Stimulated activated CD8-positive, alpha-beta memory T cell treated with anti-CD3 and anti-CD28 coated beads, Interleukin-7, amount 100 ng/mL, for 1 hour (primary cell): ENCODE results near the gene FANCL.
"Not testable (repeated sequence)": the region's sequence is repeated elsewhere in the genome, so short reads cannot be mapped to it uniquely, and the experiment has no call there.

Source experiments
- DNase-seq, 2 donors: peaks; one replicate each; pipeline ENCODE4 v3.0.0-alpha.2; 2020; ENCODE audit warnings: low read depth in 2 of 2

The FANCL gene

DNA sequence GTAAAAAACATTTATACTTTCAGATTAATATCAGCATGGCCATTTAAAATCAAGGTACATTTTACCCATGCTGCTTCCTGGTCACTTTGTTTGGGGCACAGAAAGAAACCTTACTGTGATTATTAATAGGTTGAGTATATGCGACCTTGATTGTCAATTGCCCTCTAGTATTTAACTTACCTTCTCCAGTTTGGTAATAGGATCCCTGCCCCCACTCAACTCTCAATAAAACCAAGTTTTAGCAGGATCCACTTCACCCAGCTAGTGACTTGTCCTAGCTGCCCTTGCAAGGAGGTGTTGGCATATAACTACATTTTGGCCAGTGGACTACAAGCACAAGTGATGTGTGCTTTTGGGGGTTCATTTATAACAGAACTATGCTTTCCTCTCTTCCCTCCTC is 34.3 kb downstream of the FANCL start:
- DNase-seq, result no peak

DNA sequence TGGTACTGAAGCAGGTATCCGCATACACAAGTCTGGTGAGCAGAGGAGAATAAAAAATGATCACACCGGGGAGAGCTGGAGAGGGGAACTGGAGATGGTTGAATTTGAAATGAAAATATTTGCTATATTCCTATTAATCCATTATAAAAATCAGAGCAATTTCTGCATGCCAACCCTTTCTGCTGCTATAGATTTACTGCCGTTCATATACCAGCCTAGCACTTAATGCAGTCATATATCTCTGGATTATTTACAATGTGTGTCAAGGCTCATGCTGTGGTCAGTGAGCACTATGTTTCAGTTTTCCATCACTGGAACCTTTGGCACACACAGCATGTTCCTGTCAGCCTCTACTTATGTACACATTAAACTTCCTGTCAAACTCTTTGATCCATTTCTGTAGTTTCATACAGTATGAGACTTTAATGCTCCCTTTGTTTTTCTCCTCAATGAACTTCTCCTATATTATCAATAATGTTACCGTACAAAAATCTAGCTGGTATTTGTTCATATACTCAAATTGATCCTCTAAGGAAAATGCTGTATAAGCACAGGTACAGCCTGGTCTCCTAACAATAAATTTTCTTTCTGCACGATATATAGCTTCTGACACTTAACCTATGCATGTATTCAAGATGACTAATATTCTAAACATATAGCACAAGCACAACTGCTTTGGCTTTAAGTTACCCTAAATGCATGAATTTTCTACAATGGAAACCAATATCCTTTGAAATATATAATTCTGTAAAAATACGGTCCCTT is 36.7 kb downstream of the FANCL start:
- no peak for DNase-seq

DNA sequence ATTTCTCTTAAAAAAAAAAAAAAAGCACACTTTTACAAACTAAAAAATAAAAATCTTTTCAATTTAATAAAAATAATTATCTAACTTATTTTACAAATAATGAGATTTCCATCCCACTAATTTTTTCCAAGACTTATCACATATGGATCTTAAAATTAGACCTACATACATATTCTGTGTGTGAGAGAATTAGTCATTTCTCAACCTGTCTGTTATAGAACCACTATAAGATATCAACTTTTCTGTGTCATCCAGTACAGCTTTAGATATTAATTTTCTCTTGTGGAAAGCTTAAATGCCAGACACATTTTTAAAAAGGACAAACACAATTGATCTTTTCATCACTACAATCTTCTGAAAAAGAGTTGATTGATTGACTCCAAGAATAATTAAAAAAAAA is 38.1 kb downstream of the FANCL start:
- no peak for DNase-seq

DNA sequence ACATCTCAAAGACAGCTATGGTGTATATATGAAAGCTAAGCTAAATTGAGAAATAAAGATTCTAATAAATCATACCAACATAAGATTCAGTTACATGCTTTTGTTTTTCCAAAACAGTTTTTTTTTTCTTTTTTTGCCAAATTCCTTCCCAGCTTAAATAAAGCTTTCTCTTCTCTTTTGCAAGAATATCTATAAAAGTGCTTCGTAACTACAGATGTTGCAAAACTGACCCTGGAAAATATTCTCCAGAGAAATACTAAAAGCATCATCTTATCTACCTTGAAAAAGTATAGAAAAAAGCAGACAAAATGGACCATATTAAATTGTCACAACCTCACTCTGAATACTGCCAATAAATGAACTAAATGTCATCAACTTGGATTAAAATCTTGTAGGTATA is 38.7 kb downstream of the FANCL start:
- DNase-seq, result no peak

DNA sequence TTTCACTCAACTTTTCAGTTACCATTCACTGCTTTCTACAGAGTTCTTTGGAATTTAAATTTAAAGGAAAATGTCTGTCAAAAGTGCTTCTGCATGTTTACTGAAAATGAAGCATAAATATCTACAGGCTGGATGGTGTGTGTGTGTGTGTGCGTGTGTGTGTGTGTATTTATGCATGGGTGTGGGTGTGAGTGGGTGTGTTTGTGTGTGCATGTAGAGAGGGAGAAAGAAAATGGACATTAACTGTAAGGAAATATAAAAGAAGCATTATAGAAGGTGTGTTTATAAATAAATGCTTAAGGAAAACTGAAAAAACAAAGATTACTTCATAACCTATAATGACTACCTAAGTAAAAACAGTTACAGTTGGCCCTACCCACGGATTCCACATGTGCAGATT is 43.2 kb downstream of the FANCL start:
- DNase-seq, result no peak

DNA sequence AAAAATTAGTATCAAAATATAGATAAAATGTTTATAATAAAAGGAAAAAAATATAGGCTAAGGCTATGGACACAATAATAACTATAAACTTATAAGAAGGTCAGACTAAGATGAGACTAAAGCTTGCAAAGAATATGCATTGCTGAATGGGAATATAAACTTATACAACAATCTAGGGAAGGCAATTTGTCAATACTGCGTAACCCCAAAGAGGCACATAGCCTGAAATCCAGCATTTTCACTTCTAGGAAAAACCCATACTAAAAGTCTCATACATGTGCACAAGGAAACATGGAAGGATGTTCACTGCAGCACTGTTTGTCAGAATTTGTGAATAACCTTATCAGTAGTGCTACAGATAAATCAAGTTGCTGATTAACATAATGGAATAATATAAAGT is 45.5 kb downstream of the FANCL start:
- DNase-seq, result no peak

GRCh38 chr2:58194458-58194857 is 46.7 kb downstream of the FANCL start:
- no peak for DNase-seq

- DNase-seq, result not testable (repeated sequence)
Measured at GRCh38 chr2:58187022-58187421, 54.1 kb downstream of the FANCL start.

- no peak for DNase-seq
Measured at GRCh38 chr2:58186501-58186900, 54.6 kb downstream of the FANCL start.

- DNase-seq, result no peak
Measured at GRCh38 chr2:58182527-58182926, 58.6 kb downstream of the FANCL start.

GRCh38 chr2:58180635-58181034 is 60.5 kb downstream of the FANCL start:
- DNase-seq, result no peak

GRCh38 chr2:58180175-58180574 is 61.0 kb downstream of the FANCL start:
- DNase-seq, result not testable (repeated sequence)

GRCh38 chr2:58177187-58177586 is 63.9 kb downstream of the FANCL start:
- DNase-seq, result not testable (repeated sequence)

- not testable (repeated sequence) for DNase-seq
Measured at GRCh38 chr2:58171831-58172230, 69.3 kb downstream of the FANCL start.

DNA sequence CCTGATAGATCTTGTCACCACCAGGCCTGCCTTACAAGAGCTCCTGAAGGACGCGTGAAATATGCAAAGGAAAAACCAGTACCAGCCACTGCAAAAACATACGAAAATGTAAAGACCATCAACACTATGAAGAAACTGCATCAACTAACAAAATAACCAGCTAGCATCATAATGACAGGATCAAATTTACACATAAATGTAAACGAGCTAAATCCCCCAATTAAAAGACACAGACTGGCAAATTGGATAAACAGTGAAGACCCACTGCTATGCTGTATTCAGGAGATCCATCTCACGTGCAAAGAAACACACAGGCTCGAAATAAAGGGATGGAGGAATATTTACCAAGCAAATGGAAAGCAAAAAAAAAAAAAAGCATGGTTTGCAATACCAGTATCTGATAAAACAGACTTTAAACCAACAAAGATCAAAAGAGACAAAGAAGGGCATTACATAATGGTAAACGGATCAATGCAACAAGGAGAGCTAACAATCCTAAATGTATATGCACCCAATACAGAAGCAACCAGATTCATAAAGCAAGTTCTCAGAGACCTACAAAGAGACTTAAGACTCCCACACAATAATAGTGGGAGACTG is 70.7 kb downstream of the FANCL start:
- not testable (repeated sequence) for DNase-seq

DNA sequence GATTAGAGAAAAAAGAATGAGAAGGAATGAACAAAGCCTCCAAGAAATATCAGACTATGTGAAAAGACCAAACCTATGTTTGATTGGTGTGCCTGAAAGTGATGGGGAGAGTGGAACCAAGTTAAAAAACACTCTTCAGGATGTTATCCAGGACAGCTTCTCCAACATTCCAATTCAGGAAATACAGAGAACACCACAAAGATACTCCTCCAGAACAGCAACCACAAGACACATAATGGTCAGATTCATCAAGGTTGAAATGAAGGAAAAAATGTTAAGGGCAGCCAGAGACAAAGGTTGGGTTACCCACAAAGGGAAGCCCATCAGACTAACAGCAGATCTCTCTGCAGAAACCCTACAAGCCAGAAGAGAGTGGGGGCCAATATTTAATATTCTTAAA is 71.3 kb downstream of the FANCL start:
- not testable (repeated sequence) for DNase-seq

- not testable (repeated sequence) for DNase-seq
Measured at GRCh38 chr2:58168130-58168529, 73.0 kb downstream of the FANCL start.

DNA sequence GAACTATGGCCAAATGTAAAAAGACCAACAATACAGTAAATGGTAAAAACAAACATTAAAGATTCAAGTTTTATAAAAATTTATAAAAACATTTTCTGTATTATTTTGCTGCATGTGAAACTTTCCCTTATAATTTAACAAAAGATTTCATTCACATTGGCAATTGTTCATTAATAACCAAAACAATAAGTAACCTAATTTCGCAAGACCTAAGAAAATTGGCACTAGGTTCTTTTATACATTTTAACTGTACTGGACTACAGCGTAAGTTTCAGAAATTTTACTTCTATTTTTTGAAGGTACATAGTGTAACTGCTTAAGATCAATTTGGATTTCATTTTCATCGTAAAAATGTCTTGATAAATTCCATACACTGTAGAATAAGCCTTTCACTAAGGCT is 77.2 kb downstream of the FANCL start:
- no peak for DNase-seq

DNA sequence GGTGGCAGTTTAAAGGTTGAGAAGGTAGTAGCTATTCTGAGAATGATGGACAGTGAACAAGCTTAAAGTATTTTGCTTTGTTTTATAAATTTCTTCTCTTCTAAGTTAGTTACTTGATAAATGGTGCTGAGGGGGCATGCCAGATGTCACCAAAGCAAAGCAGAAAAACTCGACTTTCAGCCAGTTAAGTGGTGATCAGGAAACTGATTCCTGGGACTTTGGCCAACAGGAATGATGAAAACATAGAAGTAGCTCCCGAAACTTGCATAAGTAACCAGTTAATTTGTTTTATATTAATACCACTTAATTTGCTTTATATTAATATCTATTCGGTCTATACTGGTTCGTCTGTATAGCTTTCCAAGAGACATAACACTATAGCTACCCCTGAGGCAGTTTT is 82.6 kb downstream of the FANCL start:
- no peak for DNase-seq

DNA sequence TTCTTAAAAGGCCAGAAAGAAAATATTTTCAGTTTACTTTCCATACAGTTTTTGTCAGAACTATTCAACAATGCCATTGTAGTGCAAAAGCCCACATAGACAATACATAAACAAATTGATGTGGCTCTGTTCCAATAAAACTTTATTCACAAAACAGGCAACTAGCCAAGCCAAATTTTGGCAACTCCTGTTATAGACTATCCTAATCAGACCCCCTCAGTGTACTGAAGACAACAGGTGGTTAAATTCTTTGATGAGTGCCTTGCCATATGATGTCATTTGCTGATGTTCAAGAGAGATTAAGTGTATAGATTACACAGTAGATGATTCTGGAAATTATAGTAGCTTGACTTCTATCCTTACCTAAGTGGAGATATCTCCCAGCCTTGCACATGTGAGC is 83.4 kb downstream of the FANCL start:
- no peak for DNase-seq

DNA sequence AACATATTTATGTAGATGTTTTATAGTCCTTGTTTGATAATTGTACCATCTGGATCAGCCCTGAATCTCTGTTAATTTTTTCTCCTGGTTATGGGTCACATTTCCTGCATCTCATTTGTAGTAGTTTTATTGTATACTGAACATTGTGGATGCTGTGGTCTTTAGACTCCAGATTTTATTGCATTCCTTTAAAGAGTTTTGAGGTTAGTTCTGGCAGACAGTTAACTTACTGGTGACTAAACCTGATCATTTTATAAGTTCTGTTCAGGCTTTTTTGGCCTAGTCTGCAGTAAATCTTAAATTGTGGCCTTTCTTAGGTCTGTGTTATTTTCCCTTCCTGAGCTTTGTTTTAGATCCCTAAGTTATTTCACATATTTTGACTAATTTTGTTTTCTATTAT is 84.3 kb downstream of the FANCL start:
- no peak for DNase-seq

DNA sequence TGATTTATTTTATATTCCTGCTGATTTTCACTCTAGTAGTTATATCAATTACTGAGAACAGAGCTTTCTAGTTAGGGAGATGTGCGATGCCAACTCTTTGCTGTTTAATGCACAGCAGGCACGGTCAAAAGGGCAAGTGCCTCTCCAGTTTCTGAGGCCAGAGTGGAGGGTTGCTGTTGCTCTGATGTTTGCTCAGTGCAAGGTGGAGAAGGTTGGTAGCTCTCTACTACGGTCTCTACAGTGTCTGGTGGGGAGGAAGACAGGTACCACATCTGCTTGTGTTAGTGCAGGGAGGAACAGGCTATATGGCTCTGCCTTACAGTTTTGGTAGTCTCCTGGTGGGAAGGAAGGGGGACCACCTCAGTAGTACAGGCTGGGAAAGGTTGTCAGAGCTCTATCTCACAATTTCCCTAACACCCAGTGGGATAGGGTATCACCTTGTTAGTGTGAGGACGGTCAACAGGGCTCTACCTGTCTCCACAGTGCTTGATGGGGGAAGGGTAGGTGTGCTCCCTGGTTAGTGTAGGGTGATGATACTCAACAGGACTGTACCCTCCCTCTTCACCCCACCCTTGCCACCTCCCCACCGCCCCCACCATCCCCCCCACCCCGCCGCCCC is 85.9 kb downstream of the FANCL start:
- DNase-seq, result no peak

DNA sequence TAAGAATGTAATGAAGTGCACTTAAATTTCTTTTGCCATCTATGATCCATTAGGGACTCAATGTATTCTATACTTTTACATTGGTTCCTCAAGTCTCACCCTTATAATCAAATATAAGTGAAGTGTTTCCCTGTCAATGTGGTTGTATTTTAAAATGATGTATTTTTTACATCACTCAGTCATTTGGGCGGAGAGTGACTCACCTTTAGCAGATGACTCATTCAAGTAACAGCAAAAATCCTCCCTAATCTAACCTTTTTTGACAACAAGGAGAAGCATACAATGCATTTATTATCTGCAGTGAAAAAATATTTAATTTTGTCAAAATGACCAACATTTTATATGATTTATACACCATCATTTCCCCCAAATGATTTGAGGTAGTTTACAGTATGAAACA is 94.4 kb downstream of the FANCL start:
- no peak for DNase-seq
